MCF 10A (cell line): ENCODE data around the gene CYB5D1. TPM values are rescaled to one million over a fixed set of nuclear protein-coding genes. Genes with fewer than 3 reads are reported as not detected.
"Not testable (repeated sequence)": the region's sequence is repeated elsewhere in the genome, so short reads cannot be mapped to it uniquely, and the experiment has no call there.

Source experiments
- BruUV-seq: library from RNA; stranded (reverse); fragments of 400-500 nt; replicated peaks from 2 replicates; lab custom pipeline; 2021; lab: Mats Ljungman, UMichigan
- CTCF ChIA-PET: fragments of 300-600 bp; sonication (Branson Sonifier 250); formaldehyde crosslinking; extraction: SDS; loops from one replicate; lab custom pipeline; 2021; ENCODE audit warnings: antibody characterized with exemption, inconsistent platforms; lab: Yijun Ruan, JAX
- POLR2A ChIA-PET: fragments of 300-600, 350-650 bp; sonication (Branson Sonifier 250); formaldehyde crosslinking; extraction: SDS; loops from one replicate; lab custom pipeline; 2020; ENCODE audit warnings: antibody characterized with exemption, inconsistent platforms; lab: Yijun Ruan, JAX
- DNase-seq: peaks from one replicate; pipeline ENCODE4 v3.0.0-alpha.2; 2018; ENCODE audit not compliant: unreplicated experiment
- H3K27ac Mint-ChIP-seq: one replicate; pipeline ENCODE4 v1.8.0; 2022; ENCODE audit warnings: mild to moderate bottlenecking, low read depth, mixed read lengths; ENCODE audit not compliant: unreplicated experiment
- H3K27me3 Mint-ChIP-seq: one replicate; pipeline ENCODE4 v1.8.0; 2022; ENCODE audit warnings: mixed read lengths; ENCODE audit not compliant: insufficient read depth, unreplicated experiment
- H3K36me3 Mint-ChIP-seq: one replicate; pipeline ENCODE4 v1.8.0; 2022; ENCODE audit warnings: mild to moderate bottlenecking, moderate library complexity, mixed read lengths; ENCODE audit not compliant: insufficient read depth, unreplicated experiment
- H3K4me1 Mint-ChIP-seq: one replicate; pipeline ENCODE4 v1.8.0; 2022; ENCODE audit warnings: mixed read lengths; ENCODE audit not compliant: insufficient read depth, unreplicated experiment
- H3K4me3 Mint-ChIP-seq: one replicate; pipeline ENCODE4 v1.8.0; 2022; ENCODE audit warnings: mild to moderate bottlenecking, moderate library complexity, mixed read lengths; ENCODE audit not compliant: unreplicated experiment
- H3K9me3 Mint-ChIP-seq: one replicate; pipeline ENCODE4 v1.8.0; 2022; ENCODE audit warnings: mixed read lengths; ENCODE audit not compliant: unreplicated experiment
- CTCF ChIP-seq: fragments of 200-600 bp; IDR thresholded peaks from one replicate; pipeline ENCODE4 v1.8.0; 2022; ENCODE audit warnings: antibody characterized with exemption, mild to moderate bottlenecking; ENCODE audit not compliant: unreplicated experiment
- intact Hi-C: fragments of 100-400 bp; cut with micrococcal nuclease; formaldehyde crosslinking; loops from 2 replicates; pipeline ENCODE4 v1.14.1; 2022
- total RNA-seq: library from RNA; stranded (reverse); gene quantifications from 2 replicates; pipeline ENCODE4 v1.2.3, GENCODE V29; 2022

The CYB5D1 gene
- total RNA-seq, 1 experiment from 2014 or later = 23.1 TPM

- ChIA-PET POLR2A (interaction anchor here (0.6 to 3.1 kb wide), 12 partner anchors 11 to 375 kb away, joined by 3 to 14 read pairs (median 4); partner anchors contain the start of genes CNTROB, RNF227 and TRAPPC1), CTCF (interaction anchor here (0.7 to 6.8 kb wide), 13 partner anchors 10 to 198 kb away, joined by 3 to 70 read pairs (median 4); partner anchors contain the start of genes CHD3 and TRAPPC1)
Measured at GRCh38 chr17:7859028-7859427, 1.2 kb downstream of the CYB5D1 start.

GRCh38 chr17:7862692-7863437 is 5.1 kb downstream of the CYB5D1 start:
- ChIA-PET CTCF (interaction anchor here (0.6 to 6.8 kb wide), 31 partner anchors 8 to 467 kb away, joined by 3 to 70 read pairs (median 5); partner anchors contain the start of gene CHD3), POLR2A (interaction anchor here (0.6 to 2.2 kb wide), 8 partner anchors 12 to 179 kb away, joined by 3 to 19 read pairs (median 4); partner anchors contain the start of genes CNTROB, KDM6B and TRAPPC1)
- intact Hi-C loops = loop anchor here (1.0 to 5.0 kb wide), 4 partner anchors 34 to 194 kb away; no protein-coding TSS in a partner anchor
- Mint-ChIP-seq H3K4me3 (no peak overlapping the region), H3K27me3 (no peaks in the 10 kb centered on the region), H3K36me3 (peaks cover 27% of the 10 kb centered on the region), H3K27ac (no peak overlapping the region), H3K4me1 (peaks cover 11% of the 10 kb centered on the region), H3K9me3 (no peaks in the 10 kb centered on the region)
- BruUV-seq = no TSS peak
- TF ChIP-seq CTCF = peak; percentile 75
- peak; percentile 62 for DNase-seq

More at GRCh38 chr17:7859028-7859427, 1.2 kb downstream of the CYB5D1 start:
- Mint-ChIP-seq H3K4me1 (peaks cover 12% of the 10 kb centered on the region), H3K27me3 (no peaks in the 10 kb centered on the region), H3K4me3 (no peak overlapping the region), H3K27ac (no peak overlapping the region), H3K36me3 (peaks cover 12% of the 10 kb centered on the region), H3K9me3 (no peaks in the 10 kb centered on the region)
- DNase-seq = no peak
- no peak for TF ChIP-seq CTCF
- no TSS peak for BruUV-seq
- intact Hi-C loops = no loop called here

GRCh38 chr17:7864384-7864783 is 6.6 kb downstream of the CYB5D1 start:
- not testable (repeated sequence) for H3K9me3 Mint-ChIP-seq, H3K27ac Mint-ChIP-seq, DNase-seq, H3K27me3 Mint-ChIP-seq, H3K4me3 Mint-ChIP-seq, BruUV-seq
- intact Hi-C loops = loop anchor here (5.0 kb wide), 1 partner anchor 193 kb away; no protein-coding TSS in a partner anchor
- ChIA-PET CTCF (interaction anchor here (0.6 to 6.8 kb wide), 22 partner anchors 9 to 209 kb away, joined by 3 to 70 read pairs (median 6); partner anchors contain the start of gene CHD3), POLR2A (interaction anchor here (1.0 to 2.2 kb wide), 6 partner anchors 9 to 125 kb away, joined by 3 to 19 read pairs (median 4); partner anchors contain the start of genes CNTROB, RNF227 and TRAPPC1)
- peaks cover 33% of the 10 kb centered on the region for H3K36me3 Mint-ChIP-seq
- H3K4me1 Mint-ChIP-seq = peaks cover 16% of the 10 kb centered on the region

- POLR2A ChIA-PET = interaction anchor here (0.7 to 1.7 kb wide), 6 partner anchors 8 to 291 kb away, joined by 3 to 8 read pairs (median 4); partner anchors contain the start of genes CNTROB, RNF227 and TRAPPC1
- Mint-ChIP-seq H3K4me3 (no peak overlapping the region), H3K27me3 (no peaks in the 10 kb centered on the region), H3K4me1 (peaks cover 16% of the 10 kb centered on the region), H3K9me3 (no peaks in the 10 kb centered on the region), H3K27ac (no peak overlapping the region), H3K36me3 (peaks cover 33% of the 10 kb centered on the region)
- no peak for TF ChIP-seq CTCF
- DNase-seq = no peak
- CTCF ChIA-PET = interaction anchor here (0.6 to 6.8 kb wide), 12 partner anchors 21 to 283 kb away, joined by 3 to 70 read pairs (median 5); partner anchors contain the start of gene CHD3
- intact Hi-C loops = loop anchor here (5.0 kb wide), 1 partner anchor 192 kb away; no protein-coding TSS in a partner anchor
- BruUV-seq = no TSS peak
Measured at GRCh38 chr17:7864995-7865650, 7.3 kb downstream of the CYB5D1 start.
